ENCODE results near the gene DRAP1.
A peak's percentile ranks its signal among the peaks of the same experiment; 100 is the strongest.

Gene DRAP1

GRCh38 chr11:65919141-65919572 lies at the start of gene DRAP1:
Gene DRAP1 (plus strand): TSS chr11:65919426. CDS start chr11:65919502, 76 bp downstream.
- Histone ChIP-seq H3K9me3 (ENCODE audit: insufficient read depth, low read length) (no peaks in the 10 kb centered on the region), H3K4me3 (ENCODE audit: insufficient read length, low read depth) (peak within 1 kb of the TSS; percentile 89), H3K4me1 (ENCODE audit: insufficient read depth, insufficient read length) (peaks cover 36% of the 10 kb centered on the region), H3K36me3 (ENCODE audit: insufficient read depth, insufficient read length, low read length) (peaks cover 49% of the 10 kb centered on the region), H3K9ac (ENCODE audit: insufficient read length, low read depth) (peak within 1 kb of the TSS; percentile 91), H3K27me3 (ENCODE audit: insufficient read depth, insufficient read length) (peaks cover 6% of the 10 kb centered on the region)
- DNase-seq (ENCODE audit: low read depth, low spot score), result peak; percentile 97
- TF ChIP-seq SUZ12 (IDR thresholded peaks at IDR 0.05; ENCODE audit: extremely low read depth, insufficient read depth, insufficient read length) (no peak), YY1 (IDR thresholded peaks at IDR 0.05; ENCODE audit: insufficient read depth, insufficient read length) (no peak), ZNF274 (IDR thresholded peaks at IDR 0.05; ENCODE audit: low read depth, low read length) (no peak)

GRCh38 chr11:65869643-65870306 lies 49.5 kb upstream of the DRAP1 start:
- peak overlapping the region; percentile 17 for H3K9ac ChIP-seq (ENCODE audit: insufficient read length, low read depth)
- TF ChIP-seq YY1 (IDR thresholded peaks at IDR 0.05; ENCODE audit: insufficient read depth, insufficient read length) (no peak), SUZ12 (IDR thresholded peaks at IDR 0.05; ENCODE audit: extremely low read depth, insufficient read depth, insufficient read length) (no peak), ZNF274 (IDR thresholded peaks at IDR 0.05; ENCODE audit: low read depth, low read length) (no peak)
- H3K4me3 ChIP-seq (ENCODE audit: insufficient read length, low read depth), result no peak overlapping the region
- no peaks in the 10 kb centered on the region for H3K27me3 ChIP-seq (ENCODE audit: insufficient read depth, insufficient read length)
- DNase-seq (ENCODE audit: low read depth, low spot score), result no peak
- H3K36me3 ChIP-seq (ENCODE audit: insufficient read depth, insufficient read length, low read length), result peaks cover 63% of the 10 kb centered on the region
- H3K4me1 ChIP-seq (ENCODE audit: insufficient read depth, insufficient read length), result peaks cover 27% of the 10 kb centered on the region
- no peaks in the 10 kb centered on the region for H3K9me3 ChIP-seq (ENCODE audit: insufficient read depth, low read length)

- no peaks in the 10 kb centered on the region for H3K27me3 ChIP-seq (ENCODE audit: insufficient read depth, insufficient read length)
- TF ChIP-seq ZNF274 (IDR thresholded peaks at IDR 0.05; ENCODE audit: low read depth, low read length), result no peak
- TF ChIP-seq YY1 (IDR thresholded peaks at IDR 0.05; ENCODE audit: insufficient read depth, insufficient read length), result no peak
- no peak for TF ChIP-seq SUZ12 (IDR thresholded peaks at IDR 0.05; ENCODE audit: extremely low read depth, insufficient read depth, insufficient read length)
- no peak overlapping the region for H3K9ac ChIP-seq (ENCODE audit: insufficient read length, low read depth)
- no peak for DNase-seq (ENCODE audit: low read depth, low spot score)
- no peaks in the 10 kb centered on the region for H3K9me3 ChIP-seq (ENCODE audit: insufficient read depth, low read length)
- H3K4me3 ChIP-seq (ENCODE audit: insufficient read length, low read depth), result no peak overlapping the region
- peaks cover 27% of the 10 kb centered on the region for H3K4me1 ChIP-seq (ENCODE audit: insufficient read depth, insufficient read length)
- peaks cover 58% of the 10 kb centered on the region for H3K36me3 ChIP-seq (ENCODE audit: insufficient read depth, insufficient read length, low read length)
These were observed 48.9 kb upstream of the DRAP1 start for GRCh38 chr11:65870307-65870658.

- Histone ChIP-seq H3K9ac (ENCODE audit: insufficient read length, low read depth) (peak overlapping the region; percentile 68), H3K36me3 (ENCODE audit: insufficient read depth, insufficient read length, low read length) (peaks cover 51% of the 10 kb centered on the region), H3K4me3 (ENCODE audit: insufficient read length, low read depth) (peak overlapping the region; percentile 64), H3K27me3 (ENCODE audit: insufficient read depth, insufficient read length) (no peaks in the 10 kb centered on the region), H3K4me1 (ENCODE audit: insufficient read depth, insufficient read length) (peaks cover 27% of the 10 kb centered on the region), H3K9me3 (ENCODE audit: insufficient read depth, low read length) (no peaks in the 10 kb centered on the region)
- TF ChIP-seq SUZ12 (IDR thresholded peaks at IDR 0.05; ENCODE audit: extremely low read depth, insufficient read depth, insufficient read length) (no peak), YY1 (IDR thresholded peaks at IDR 0.05; ENCODE audit: insufficient read depth, insufficient read length) (no peak), ZNF274 (IDR thresholded peaks at IDR 0.05; ENCODE audit: low read depth, low read length) (no peak)
- no peak for DNase-seq (ENCODE audit: low read depth, low spot score)
These were observed 48.2 kb upstream of the DRAP1 start for GRCh38 chr11:65870706-65871681.

GRCh38 chr11:65871811-65872548 lies 47.2 kb upstream of the DRAP1 start:
- TF ChIP-seq ZNF274 (IDR thresholded peaks at IDR 0.05; ENCODE audit: low read depth, low read length), result no peak
- no peak for TF ChIP-seq YY1 (IDR thresholded peaks at IDR 0.05; ENCODE audit: insufficient read depth, insufficient read length)
- TF ChIP-seq SUZ12 (IDR thresholded peaks at IDR 0.05; ENCODE audit: extremely low read depth, insufficient read depth, insufficient read length), result no peak
- Histone ChIP-seq H3K36me3 (ENCODE audit: insufficient read depth, insufficient read length, low read length) (peaks cover 41% of the 10 kb centered on the region), H3K4me1 (ENCODE audit: insufficient read depth, insufficient read length) (peaks cover 21% of the 10 kb centered on the region), H3K9me3 (ENCODE audit: insufficient read depth, low read length) (no peaks in the 10 kb centered on the region), H3K9ac (ENCODE audit: insufficient read length, low read depth) (peak overlapping the region; percentile 68), H3K27me3 (ENCODE audit: insufficient read depth, insufficient read length) (no peaks in the 10 kb centered on the region), H3K4me3 (ENCODE audit: insufficient read length, low read depth) (peak overlapping the region; percentile 64)
- no peak for DNase-seq (ENCODE audit: low read depth, low spot score)

GRCh38 chr11:65872586-65873317 lies 46.5 kb upstream of the DRAP1 start, which contains the start of gene EFEMP2:
Gene EFEMP2 (minus strand): TSS chr11:65872800. CDS start chr11:65872354, 446 bp downstream.
- H3K9me3 ChIP-seq (ENCODE audit: insufficient read depth, low read length), result no peaks in the 10 kb centered on the region
- H3K36me3 ChIP-seq (ENCODE audit: insufficient read depth, insufficient read length, low read length), result peaks cover 38% of the 10 kb centered on the region
- no peaks in the 10 kb centered on the region for H3K27me3 ChIP-seq (ENCODE audit: insufficient read depth, insufficient read length)
- peaks cover 18% of the 10 kb centered on the region for H3K4me1 ChIP-seq (ENCODE audit: insufficient read depth, insufficient read length)
- H3K4me3 ChIP-seq (ENCODE audit: insufficient read length, low read depth), result peak within 1 kb of the TSS; percentile 64
- no peak for TF ChIP-seq ZNF274 (IDR thresholded peaks at IDR 0.05; ENCODE audit: low read depth, low read length)
- no peak for TF ChIP-seq SUZ12 (IDR thresholded peaks at IDR 0.05; ENCODE audit: extremely low read depth, insufficient read depth, insufficient read length)
- no peak for TF ChIP-seq YY1 (IDR thresholded peaks at IDR 0.05; ENCODE audit: insufficient read depth, insufficient read length)
- DNase-seq (ENCODE audit: low read depth, low spot score), result no peak
- H3K9ac ChIP-seq (ENCODE audit: insufficient read length, low read depth), result peak within 1 kb of the TSS; percentile 77
